CD4-positive, alpha-beta T cell treated with Interleukin-6 for 4 hours (primary cell): ENCODE data around the gene CTBP2.

Experiments
- DNase-seq: peaks from one replicate; pipeline ENCODE4 v3.0.0-alpha.2; 2020; ENCODE audit warnings: mixed read lengths

Gene CTBP2

GRCh38 chr10:125159932-125160855, at the start of gene CTBP2:
Gene CTBP2, minus strand, starts transcription at chr10:125160563.
- DNase-seq = no peak

GRCh38 chr10:125209591-125210355, 49.4 kb upstream of the CTBP2 start:
- no peak for DNase-seq

- DNase-seq = no peak
Observed at GRCh38 chr10:125208854-125209565, 48.6 kb upstream of the CTBP2 start.

- DNase-seq = no peak
Observed at GRCh38 chr10:125206623-125207022, 46.3 kb upstream of the CTBP2 start.

- no peak for DNase-seq
Observed at GRCh38 chr10:125205431-125205830, 45.1 kb upstream of the CTBP2 start.

GRCh38 chr10:125204400-125204799, 44.0 kb upstream of the CTBP2 start:
- DNase-seq = no peak

GRCh38 chr10:125203186-125203800, 42.9 kb upstream of the CTBP2 start:
- no peak for DNase-seq

- DNase-seq = no peak
Observed at GRCh38 chr10:125201791-125202622, 41.6 kb upstream of the CTBP2 start.

- no peak for DNase-seq
Observed at GRCh38 chr10:125201108-125201524, 40.8 kb upstream of the CTBP2 start.

GRCh38 chr10:125200396-125200795, 40.0 kb upstream of the CTBP2 start:
- DNase-seq = no peak

GRCh38 chr10:125199270-125199669, 38.9 kb upstream of the CTBP2 start:
- no peak for DNase-seq

GRCh38 chr10:125194814-125195213, 34.5 kb upstream of the CTBP2 start:
- DNase-seq = no peak

GRCh38 chr10:125193306-125193877, 33.0 kb upstream of the CTBP2 start:
- no peak for DNase-seq

GRCh38 chr10:125192620-125193019, 32.3 kb upstream of the CTBP2 start:
- DNase-seq = no peak

- no peak for DNase-seq
Observed at GRCh38 chr10:125192005-125192404, 31.6 kb upstream of the CTBP2 start.

GRCh38 chr10:125190946-125191345, 30.6 kb upstream of the CTBP2 start:
- DNase-seq = no peak

GRCh38 chr10:125190414-125190813, 30.1 kb upstream of the CTBP2 start:
- no peak for DNase-seq

GRCh38 chr10:125189162-125189561, 28.8 kb upstream of the CTBP2 start:
- no peak for DNase-seq

GRCh38 chr10:125187238-125188194, 27.2 kb upstream of the CTBP2 start:
- no peak for DNase-seq
